Measurements from ENCODE around the gene TSC22D2.

TSC22D2 gene

DNA sequence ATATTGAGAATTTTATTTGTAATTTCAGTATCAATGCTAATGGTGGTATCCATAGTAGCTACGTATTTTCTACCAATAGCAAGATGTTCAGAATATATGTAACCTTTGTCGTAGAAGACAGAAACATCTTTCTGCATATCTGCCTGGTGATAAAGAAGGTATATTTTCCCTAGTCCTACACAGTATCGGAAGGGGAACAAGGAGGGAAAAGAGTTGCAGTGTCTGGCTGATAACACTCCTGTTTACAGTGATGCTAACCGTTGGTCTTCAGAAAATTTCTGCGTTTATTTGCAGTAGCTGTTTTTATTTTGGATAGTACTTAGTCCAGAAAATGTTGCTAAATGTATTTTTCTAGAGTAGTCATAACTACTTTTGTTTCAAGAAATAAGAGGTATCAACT lies 25.2 kb downstream of the TSC22D2 start:
- 0 out of 2 replicates have a peak, but pooled peaks cover 6% of the 10 kb centered on the region for H3K4me1 ChIP-seq (ENCODE audit: low read length)
- H3K79me2 ChIP-seq (ENCODE audit: low read length): peaks cover 75% of the 10 kb centered on the region
- no peak for DNase-seq
- no peak overlapping the region for H3K27ac ChIP-seq (ENCODE audit: low read length)
- H3K4me3 ChIP-seq (ENCODE audit: low read length): no peak overlapping the region
- H3K9me3 ChIP-seq (replicated peaks; ENCODE audit: insufficient read depth, low read length): no peaks in the 10 kb centered on the region
- no peak overlapping the region for H2AFZ ChIP-seq (ENCODE audit: low read length)
- no peaks in the 10 kb centered on the region for H3K9me2 ChIP-seq (replicated peaks; ENCODE audit: insufficient read depth, low read length)
- no peak overlapping the region for H3K9ac ChIP-seq (ENCODE audit: low read length)
- H3K36me3 ChIP-seq (replicated peaks; ENCODE audit: insufficient read depth, low read length): no peaks in the 10 kb centered on the region
- H3K27me3 ChIP-seq (replicated peaks; ENCODE audit: insufficient read depth, low read length): no peaks in the 10 kb centered on the region
- TF ChIP-seq EZH2phosphoT487 (IDR thresholded peaks at IDR 0.05; ENCODE audit: low read length) (no peak), EZH2 (optimal IDR thresholded peaks at IDR 0.05; ENCODE audit: low read depth, low read length) (no peak)
- TF ChIP-seq, protein P1, sequence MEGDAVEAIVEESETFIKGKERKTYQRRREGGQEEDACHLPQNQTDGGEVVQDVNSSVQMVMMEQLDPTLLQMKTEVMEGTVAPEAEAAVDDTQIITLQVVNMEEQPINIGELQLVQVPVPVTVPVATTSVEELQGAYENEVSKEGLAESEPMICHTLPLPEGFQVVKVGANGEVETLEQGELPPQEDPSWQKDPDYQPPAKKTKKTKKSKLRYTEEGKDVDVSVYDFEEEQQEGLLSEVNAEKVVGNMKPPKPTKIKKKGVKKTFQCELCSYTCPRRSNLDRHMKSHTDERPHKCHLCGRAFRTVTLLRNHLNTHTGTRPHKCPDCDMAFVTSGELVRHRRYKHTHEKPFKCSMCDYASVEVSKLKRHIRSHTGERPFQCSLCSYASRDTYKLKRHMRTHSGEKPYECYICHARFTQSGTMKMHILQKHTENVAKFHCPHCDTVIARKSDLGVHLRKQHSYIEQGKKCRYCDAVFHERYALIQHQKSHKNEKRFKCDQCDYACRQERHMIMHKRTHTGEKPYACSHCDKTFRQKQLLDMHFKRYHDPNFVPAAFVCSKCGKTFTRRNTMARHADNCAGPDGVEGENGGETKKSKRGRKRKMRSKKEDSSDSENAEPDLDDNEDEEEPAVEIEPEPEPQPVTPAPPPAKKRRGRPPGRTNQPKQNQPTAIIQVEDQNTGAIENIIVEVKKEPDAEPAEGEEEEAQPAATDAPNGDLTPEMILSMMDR (IDR thresholded peaks at IDR 0.05; ENCODE audit: low read length): no peak
- no peaks in the 10 kb centered on the region; the same call in 1 of the 2 replicates for H4K20me1 ChIP-seq (ENCODE audit: insufficient read depth, low read length)
- H3F3A ChIP-seq (ENCODE audit: insufficient read depth, low read length): no peaks in the 10 kb centered on the region
- no peak overlapping the region for H3K4me2 ChIP-seq (ENCODE audit: low read depth, low read length)

DNA sequence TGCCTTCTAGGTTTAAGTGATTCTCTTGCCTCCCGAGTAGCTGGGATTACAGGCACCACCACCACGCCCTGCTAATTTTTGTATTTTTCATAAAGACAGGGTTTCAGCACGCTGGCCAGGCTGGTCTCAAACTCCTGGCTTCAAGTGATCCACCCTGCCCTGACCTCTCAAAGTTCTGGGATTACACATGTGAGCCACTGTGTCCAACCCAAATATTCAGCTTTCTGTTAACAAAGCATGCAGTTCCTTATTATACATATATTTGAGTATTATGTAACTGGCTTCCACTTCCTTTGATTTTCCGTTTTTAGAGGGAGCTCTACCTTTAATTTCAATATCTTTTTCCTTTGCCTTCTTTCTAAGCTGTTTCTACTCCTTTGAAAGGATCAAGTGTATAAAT lies 26.1 kb downstream of the TSC22D2 start:
- Histone ChIP-seq H3K4me2 (ENCODE audit: low read depth, low read length) (no peak overlapping the region), H3K27me3 (replicated peaks; ENCODE audit: insufficient read depth, low read length) (no peaks in the 10 kb centered on the region), H3K27ac (ENCODE audit: low read length) (no peak overlapping the region), H3K36me3 (replicated peaks; ENCODE audit: insufficient read depth, low read length) (no peaks in the 10 kb centered on the region), H3F3A (ENCODE audit: insufficient read depth, low read length) (no peaks in the 10 kb centered on the region), H3K4me3 (ENCODE audit: low read length) (no peak overlapping the region), H3K9me3 (replicated peaks; ENCODE audit: insufficient read depth, low read length) (no peaks in the 10 kb centered on the region), H3K4me1 (ENCODE audit: low read length) (0 out of 2 replicates have a peak, but pooled peaks cover 5% of the 10 kb centered on the region), H3K9me2 (replicated peaks; ENCODE audit: insufficient read depth, low read length) (no peaks in the 10 kb centered on the region), H2AFZ (ENCODE audit: low read length) (no peak overlapping the region), H4K20me1 (ENCODE audit: insufficient read depth, low read length) (no peaks in the 10 kb centered on the region; the same call in 1 of the 2 replicates), H3K9ac (ENCODE audit: low read length) (no peak overlapping the region), H3K79me2 (ENCODE audit: low read length) (peaks cover 73% of the 10 kb centered on the region)
- no peak for DNase-seq
- TF ChIP-seq, protein P1 (IDR thresholded peaks at IDR 0.05; ENCODE audit: low read length): no peak
- TF ChIP-seq EZH2phosphoT487 (IDR thresholded peaks at IDR 0.05; ENCODE audit: low read length) (no peak), EZH2 (optimal IDR thresholded peaks at IDR 0.05; ENCODE audit: low read depth, low read length) (no peak)

DNA sequence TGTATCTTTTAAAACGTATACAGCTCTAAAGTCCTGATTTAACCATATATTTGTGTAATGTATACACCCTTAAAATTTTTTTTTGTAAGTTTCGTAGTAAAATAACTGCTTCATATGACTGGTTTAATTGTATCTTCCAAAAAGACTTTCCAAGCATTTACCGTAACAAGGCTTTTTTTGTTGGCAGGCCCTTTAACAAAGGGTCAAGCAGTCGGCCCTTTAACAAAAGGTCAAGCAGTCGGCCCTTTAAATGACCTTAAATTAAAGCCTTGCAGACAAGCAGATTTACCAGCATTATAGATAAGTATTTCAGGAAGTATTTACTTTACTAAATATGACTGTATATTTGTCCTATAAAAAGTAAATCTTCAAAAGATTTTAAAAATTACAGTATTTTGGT lies 28.1 kb downstream of the TSC22D2 start:
- no peaks in the 10 kb centered on the region for H3K4me1 ChIP-seq (ENCODE audit: low read length)
- H3K79me2 ChIP-seq (ENCODE audit: low read length): peaks cover 57% of the 10 kb centered on the region
- no peak overlapping the region for H2AFZ ChIP-seq (ENCODE audit: low read length)
- H3F3A ChIP-seq (ENCODE audit: insufficient read depth, low read length): no peaks in the 10 kb centered on the region
- no peaks in the 10 kb centered on the region for H3K36me3 ChIP-seq (replicated peaks; ENCODE audit: insufficient read depth, low read length)
- no peaks in the 10 kb centered on the region for H3K9me3 ChIP-seq (replicated peaks; ENCODE audit: insufficient read depth, low read length)
- H3K9ac ChIP-seq (ENCODE audit: low read length): no peak overlapping the region
- H3K4me3 ChIP-seq (ENCODE audit: low read length): no peak overlapping the region
- TF ChIP-seq, protein P1 (IDR thresholded peaks at IDR 0.05; ENCODE audit: low read length): no peak
- TF ChIP-seq EZH2 (optimal IDR thresholded peaks at IDR 0.05; ENCODE audit: low read depth, low read length) (no peak), EZH2phosphoT487 (IDR thresholded peaks at IDR 0.05; ENCODE audit: low read length) (no peak)
- no peak overlapping the region for H3K27ac ChIP-seq (ENCODE audit: low read length)
- no peak for DNase-seq
- H4K20me1 ChIP-seq (ENCODE audit: insufficient read depth, low read length): no peaks in the 10 kb centered on the region; the same call in 1 of the 2 replicates
- H3K9me2 ChIP-seq (replicated peaks; ENCODE audit: insufficient read depth, low read length): no peaks in the 10 kb centered on the region
- H3K27me3 ChIP-seq (replicated peaks; ENCODE audit: insufficient read depth, low read length): no peaks in the 10 kb centered on the region
- no peak overlapping the region for H3K4me2 ChIP-seq (ENCODE audit: low read depth, low read length)

Measured in MM.1S (cell line).